Caco-2 (cell line): Measurements from ENCODE around the gene ABCA7. TPM values are rescaled to one million over a fixed set of nuclear protein-coding genes. Genes with fewer than 3 reads are reported as not detected.
A peak's percentile ranks its signal among the peaks of the same experiment; 100 is the strongest.

ENCODE experiments used
- BruUV-seq: library from RNA; stranded (reverse); fragments of 400-500 nt; replicated peaks from 2 replicates; lab custom pipeline; 2021; lab: Mats Ljungman, UMichigan
- CTCF ChIA-PET: fragments of 300-600 bp; sonication (Branson Sonifier 250); formaldehyde crosslinking; loops from one replicate; lab custom pipeline; 2022; ENCODE audit warnings: antibody characterized with exemption; lab: Charles Lee
- POLR2A ChIA-PET: fragments of 300-600 bp; sonication (Branson Sonifier 250); formaldehyde crosslinking; loops from one replicate; lab custom pipeline; 2022; ENCODE audit warnings: antibody characterized with exemption; lab: Charles Lee
- DNase-seq, 2 experiments: peaks; one replicate each; pipeline versions ENCODE4 v3.0.0 to v3.0.0-alpha.2; 2020 to 2022
- H3K27me3 ChIP-seq: replicated peaks from 2 replicates; pipeline ENCODE4 v1.6.0; 2011; ENCODE audit warnings: low read length; ENCODE audit not compliant: control insufficient read depth, insufficient read depth
- H3K36me3 ChIP-seq: 2 replicates; pipeline ENCODE4 v1.5.1; 2011; ENCODE audit warnings: low read length; ENCODE audit not compliant: control insufficient read depth, insufficient read depth
- H3K4me1 ChIP-seq: fragments of 250-450 bp; sonication (Bioruptor Pico); 2 replicates; pipeline ENCODE4 v1.5.1; 2020; ENCODE audit warnings: mild to moderate bottlenecking
- H3K4me3 ChIP-seq: 2 replicates; pipeline ENCODE4 v1.5.1; 2011; ENCODE audit warnings: low read depth, mild to moderate bottlenecking, control low read depth, low read length
- H3K9me3 ChIP-seq: fragments of 250-450 bp; sonication (Bioruptor Pico); 2 replicates; pipeline ENCODE4 v1.5.1; 2020; ENCODE audit warnings: mild to moderate bottlenecking, moderate library complexity
- H3K27ac Mint-ChIP-seq: one replicate; pipeline ENCODE4 v1.8.0; 2022; ENCODE audit warnings: mixed read lengths; ENCODE audit not compliant: unreplicated experiment
- H3K27me3 Mint-ChIP-seq: one replicate; pipeline ENCODE4 v1.8.0; 2022; ENCODE audit warnings: mixed read lengths; ENCODE audit not compliant: insufficient read depth, unreplicated experiment
- H3K36me3 Mint-ChIP-seq: one replicate; pipeline ENCODE4 v1.8.0; 2022; ENCODE audit warnings: mild to moderate bottlenecking, mixed read lengths; ENCODE audit not compliant: insufficient read depth, unreplicated experiment
- H3K4me1 Mint-ChIP-seq: one replicate; pipeline ENCODE4 v1.8.0; 2022; ENCODE audit warnings: low read depth, mixed read lengths; ENCODE audit not compliant: unreplicated experiment
- H3K4me3 Mint-ChIP-seq: one replicate; pipeline ENCODE4 v1.8.0; 2022; ENCODE audit warnings: mild to moderate bottlenecking, moderate library complexity, mixed read lengths; ENCODE audit not compliant: unreplicated experiment
- H3K9me3 Mint-ChIP-seq: one replicate; pipeline ENCODE4 v1.8.0; 2022; ENCODE audit warnings: mixed read lengths; ENCODE audit not compliant: unreplicated experiment
- intact Hi-C: fragments of 100-400 bp; cut with micrococcal nuclease; formaldehyde crosslinking; loops from one replicate; pipeline ENCODE4 v1.10.0; 2022; ENCODE audit not compliant: unreplicated experiment
- total RNA-seq: library from RNA; stranded (reverse); gene quantifications from 2 replicates; pipeline ENCODE4 v1.2.3, GENCODE V29; 2022
- TF ChIP-seq, protein P1 (sequence below), 2 experiments: fragments of 200-600 bp in 1 of 2; IDR thresholded peaks; 1 replicate in 1 of 2; 2 replicates in 1 of 2; pipeline versions ENCODE4 v1.5.1 to v1.8.0; 2011 to 2022; ENCODE audit warnings: antibody characterized with exemption in 1 of 2, control low read depth in 1 of 2, inconsistent platforms in 1 of 2, low read depth in 1 of 2, low read length in 1 of 2, mild to moderate bottlenecking in 1 of 2, moderate library complexity in 1 of 2; ENCODE audit not compliant: insufficient read depth in 1 of 2, severe bottlenecking in 1 of 2, unreplicated experiment in 1 of 2

The ABCA7 gene
- total RNA-seq, 1 experiment from 2014 or later, result 45.9 TPM

DNA sequence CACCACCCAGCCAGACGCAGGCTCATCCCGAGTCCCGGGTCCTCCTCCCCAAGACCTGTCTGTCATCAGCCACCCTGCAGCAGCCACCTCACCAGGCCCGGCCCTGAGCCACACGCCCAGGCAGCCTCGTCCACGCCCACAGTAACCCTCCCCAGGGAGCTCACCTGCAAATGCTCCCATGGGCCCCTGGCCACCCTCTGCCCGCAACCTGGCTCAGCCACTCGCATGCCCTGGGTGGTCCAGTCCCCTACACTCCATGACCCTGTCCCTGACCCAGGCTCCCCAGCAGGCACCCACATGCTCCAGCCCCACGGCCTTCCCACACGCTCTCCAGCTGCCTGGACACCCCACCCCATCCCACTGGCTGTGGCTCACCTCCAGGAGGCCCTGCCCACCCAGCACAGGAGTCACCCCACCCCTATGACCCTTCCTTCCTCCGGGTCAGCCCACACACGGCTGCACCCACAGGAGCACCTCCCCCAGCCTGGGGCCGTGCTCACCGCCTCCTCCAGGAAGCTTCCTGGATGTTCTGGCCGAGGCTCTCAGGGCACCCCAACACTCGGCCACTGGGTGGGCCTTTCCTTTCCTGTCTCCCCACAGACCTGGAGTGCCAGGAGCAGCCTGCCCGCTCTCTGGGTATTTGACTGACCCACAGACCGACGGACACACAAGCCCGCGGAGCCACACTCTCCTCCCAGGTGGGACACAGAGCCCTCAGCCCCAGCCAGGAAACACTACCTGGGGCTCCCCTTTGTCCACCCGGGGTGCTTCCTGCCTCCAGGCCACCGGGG, 22.6 kb upstream of the ABCA7 start:
- Mint-ChIP-seq H3K36me3 (peaks cover 38% of the 10 kb centered on the region), H3K27ac (no peak overlapping the region), H3K4me1 (peaks cover 8% of the 10 kb centered on the region), H3K9me3 (no peaks in the 10 kb centered on the region), H3K4me3 (no peak overlapping the region), H3K27me3 (no peaks in the 10 kb centered on the region)
- ChIA-PET CTCF (interaction anchor here (0.5 kb wide), 1 partner anchor 136 kb away, joined by 3 read pairs; no protein-coding TSS in a partner anchor), POLR2A (no interaction called here)
- no peaks in the 10 kb centered on the region; the same call in 1 of the 2 replicates for H3K36me3 ChIP-seq
- no peak for DNase-seq
- no peak overlapping the region for H3K4me3 ChIP-seq
- H3K4me1 ChIP-seq, result peaks cover 23% of the 10 kb centered on the region
- TF ChIP-seq, protein P1, sequence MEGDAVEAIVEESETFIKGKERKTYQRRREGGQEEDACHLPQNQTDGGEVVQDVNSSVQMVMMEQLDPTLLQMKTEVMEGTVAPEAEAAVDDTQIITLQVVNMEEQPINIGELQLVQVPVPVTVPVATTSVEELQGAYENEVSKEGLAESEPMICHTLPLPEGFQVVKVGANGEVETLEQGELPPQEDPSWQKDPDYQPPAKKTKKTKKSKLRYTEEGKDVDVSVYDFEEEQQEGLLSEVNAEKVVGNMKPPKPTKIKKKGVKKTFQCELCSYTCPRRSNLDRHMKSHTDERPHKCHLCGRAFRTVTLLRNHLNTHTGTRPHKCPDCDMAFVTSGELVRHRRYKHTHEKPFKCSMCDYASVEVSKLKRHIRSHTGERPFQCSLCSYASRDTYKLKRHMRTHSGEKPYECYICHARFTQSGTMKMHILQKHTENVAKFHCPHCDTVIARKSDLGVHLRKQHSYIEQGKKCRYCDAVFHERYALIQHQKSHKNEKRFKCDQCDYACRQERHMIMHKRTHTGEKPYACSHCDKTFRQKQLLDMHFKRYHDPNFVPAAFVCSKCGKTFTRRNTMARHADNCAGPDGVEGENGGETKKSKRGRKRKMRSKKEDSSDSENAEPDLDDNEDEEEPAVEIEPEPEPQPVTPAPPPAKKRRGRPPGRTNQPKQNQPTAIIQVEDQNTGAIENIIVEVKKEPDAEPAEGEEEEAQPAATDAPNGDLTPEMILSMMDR (IDR thresholded peaks at IDR 0.05; ENCODE audit: insufficient read depth in 1 of 2, low read depth in 1 of 2, low read length in 1 of 2, severe bottlenecking in 1 of 2, unreplicated experiment in 1 of 2), result no peak
- H3K9me3 ChIP-seq, result no peaks in the 10 kb centered on the region
- no TSS peak for BruUV-seq
- no peaks in the 10 kb centered on the region for H3K27me3 ChIP-seq
- intact Hi-C loops, result no loop called here

DNA sequence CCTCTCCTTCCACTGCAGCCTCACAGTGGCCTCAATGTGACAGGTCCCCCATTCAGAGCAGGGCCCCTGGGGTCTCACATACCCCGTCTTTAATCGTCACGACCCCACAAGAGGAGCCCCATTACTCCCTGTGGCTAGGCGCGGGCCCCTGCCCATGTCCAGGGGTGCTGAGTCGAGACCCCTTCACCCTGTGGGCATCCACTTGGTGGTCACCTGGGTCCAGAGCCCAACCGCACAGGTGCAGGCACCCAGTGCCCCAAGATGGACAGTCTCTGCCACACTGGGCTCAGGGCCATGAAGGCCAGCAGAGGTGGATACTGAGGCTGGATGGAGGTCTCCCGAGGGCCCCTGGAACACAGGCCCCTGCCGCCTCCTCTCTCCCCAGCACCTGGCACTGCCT, 22.0 kb upstream of the ABCA7 start:
- Mint-ChIP-seq H3K27ac (no peak overlapping the region), H3K27me3 (no peaks in the 10 kb centered on the region), H3K4me1 (peaks cover 8% of the 10 kb centered on the region), H3K9me3 (no peaks in the 10 kb centered on the region), H3K4me3 (no peak overlapping the region), H3K36me3 (peaks cover 38% of the 10 kb centered on the region)
- Histone ChIP-seq H3K4me3 (no peak overlapping the region), H3K27me3 (no peaks in the 10 kb centered on the region), H3K4me1 (peaks cover 23% of the 10 kb centered on the region), H3K9me3 (no peaks in the 10 kb centered on the region), H3K36me3 (no peaks in the 10 kb centered on the region; the same call in 1 of the 2 replicates)
- ChIA-PET POLR2A (no interaction called here), CTCF (no interaction called here)
- intact Hi-C loops, result no loop called here
- TF ChIP-seq, protein P1 (IDR thresholded peaks at IDR 0.05; ENCODE audit: insufficient read depth in 1 of 2, low read depth in 1 of 2, low read length in 1 of 2, severe bottlenecking in 1 of 2, unreplicated experiment in 1 of 2), result no peak
- no TSS peak for BruUV-seq
- no peak for DNase-seq

DNA sequence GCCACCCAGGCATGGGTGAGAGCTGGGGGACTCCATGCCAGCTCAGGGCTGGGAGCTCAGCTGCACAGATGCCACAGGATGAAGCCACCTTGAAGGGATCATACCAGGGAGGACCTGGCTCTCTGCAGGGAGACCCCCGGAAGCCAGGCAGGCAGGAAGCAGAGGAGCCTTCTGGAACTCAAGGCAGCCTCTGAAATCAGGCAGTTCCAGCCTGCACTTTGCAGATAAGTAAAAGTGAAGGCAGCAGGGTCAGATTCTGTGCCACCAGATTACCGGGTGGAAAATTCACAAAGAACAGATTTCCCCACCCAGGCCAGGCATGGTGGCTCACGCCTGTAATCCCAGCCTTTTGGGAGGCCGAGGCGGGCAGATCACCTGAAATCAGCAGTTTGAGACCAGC, 21.5 kb upstream of the ABCA7 start:
- Histone ChIP-seq H3K4me1 (peaks cover 23% of the 10 kb centered on the region), H3K4me3 (no peak overlapping the region), H3K36me3 (no peaks in the 10 kb centered on the region; the same call in 1 of the 2 replicates), H3K27me3 (no peaks in the 10 kb centered on the region), H3K9me3 (no peaks in the 10 kb centered on the region)
- ChIA-PET CTCF (interaction anchor here (0.7 kb wide), 1 partner anchor 22 kb away, joined by 3 read pairs; the partner anchor contains the start of gene ABCA7), POLR2A (no interaction called here)
- intact Hi-C loops, result no loop called here
- no peaks in the 10 kb centered on the region for H3K9me3 Mint-ChIP-seq
- peaks cover 8% of the 10 kb centered on the region for H3K4me1 Mint-ChIP-seq
- peaks cover 38% of the 10 kb centered on the region for H3K36me3 Mint-ChIP-seq
- no peaks in the 10 kb centered on the region for H3K27me3 Mint-ChIP-seq
- BruUV-seq, result TSS peak; percentile 36
- TF ChIP-seq, protein P1 (IDR thresholded peaks at IDR 0.05; ENCODE audit: insufficient read depth in 1 of 2, low read depth in 1 of 2, low read length in 1 of 2, severe bottlenecking in 1 of 2, unreplicated experiment in 1 of 2), result no peak
- H3K4me3 Mint-ChIP-seq, result peak overlapping the region; percentile 95
- H3K27ac Mint-ChIP-seq, result no peak overlapping the region
- no peak for DNase-seq
